ENCODE results near the gene MLLT6. TPM values are rescaled to one million over a fixed set of nuclear protein-coding genes. Genes with fewer than 3 reads are reported as not detected.

MLLT6 gene
- total and polyA plus RNA-seq, 2 of the 13 experiments (the other 11 are each of a cell fraction or from before 2014, with no cell fraction given), result 50.7 to 69.5 TPM

DNA sequence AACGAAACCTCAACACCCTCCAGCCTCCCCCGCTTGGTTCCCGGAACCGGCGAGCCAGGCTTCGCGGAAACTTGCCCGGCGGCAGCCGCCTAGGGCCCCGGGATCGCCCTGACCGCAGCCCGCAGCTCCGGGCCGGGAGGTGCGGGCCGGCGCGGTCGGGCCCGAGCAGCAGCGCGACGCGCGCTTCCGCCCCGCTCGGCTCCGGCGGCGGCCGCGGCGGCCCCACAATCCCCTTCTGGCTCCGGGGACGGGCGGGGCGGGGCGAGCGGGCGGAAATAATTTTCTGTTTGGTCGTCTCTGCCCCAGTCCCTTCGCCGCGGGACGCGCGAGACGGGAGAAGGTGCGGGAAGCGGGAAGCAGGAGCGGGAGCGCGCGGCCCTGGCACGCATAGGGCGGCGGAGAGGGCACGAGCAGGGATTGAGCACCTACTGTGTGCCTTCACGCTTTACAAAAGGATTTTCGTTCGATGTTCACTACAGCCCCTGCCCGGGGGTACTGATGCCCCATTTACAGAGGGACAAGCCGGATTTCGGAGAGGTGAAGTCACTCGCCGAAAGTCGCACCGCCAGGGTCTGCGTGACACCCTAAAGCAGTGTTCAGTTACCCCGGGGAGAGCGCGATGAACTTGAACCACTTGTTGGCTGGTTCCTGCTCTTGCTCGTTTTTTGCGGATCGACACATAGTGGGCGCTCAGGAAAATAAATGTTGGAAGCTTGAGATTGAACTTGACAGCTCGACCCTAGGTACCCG, 2.7 kb upstream of the MLLT6 start (continued):
- TF ChIP-seq SP2 (CRISPR knock-in tag; IDR thresholded peaks at IDR 0.05) (peak; percentile 30), HOXD1 (CRISPR knock-in tag; IDR thresholded peaks at IDR 0.05) (no peak; the same call in 1 of the 2 replicates), ATF1 (CRISPR knock-in tag; IDR thresholded peaks at IDR 0.05) (no peak), REL (CRISPR knock-in tag; conservative IDR thresholded peaks at IDR 0.05) (peak; percentile 96), FOXO1 (CRISPR knock-in tag; IDR thresholded peaks at IDR 0.05) (peak; percentile 75; the same call in 1 of the 2 replicates), ZNF329 (CRISPR knock-in tag; IDR thresholded peaks at IDR 0.05; ENCODE audit: low read depth) (peak; percentile 82), ZNF441 (CRISPR knock-in tag; IDR thresholded peaks at IDR 0.05; ENCODE audit: borderline replicate concordance) (peak; percentile 54; the same call in 1 of the 2 replicates), NFKB2 (CRISPR knock-in tag; IDR thresholded peaks at IDR 0.05; ENCODE audit: borderline replicate concordance) (peak; percentile 85; the same call in 1 of the 2 replicates), KLF6 (CRISPR knock-in tag; IDR thresholded peaks at IDR 0.05) (peak; percentile 85), SMYD3 (CRISPR knock-in tag; IDR thresholded peaks at IDR 0.05) (no peak), ZNF234 (CRISPR knock-in tag; conservative IDR thresholded peaks at IDR 0.05) (peak; percentile 98), NFYB (CRISPR knock-in tag; IDR thresholded peaks at IDR 0.05) (peak; percentile 34; the same call in 1 of the 2 replicates)
- TF ChIP-seq, protein P1, sequence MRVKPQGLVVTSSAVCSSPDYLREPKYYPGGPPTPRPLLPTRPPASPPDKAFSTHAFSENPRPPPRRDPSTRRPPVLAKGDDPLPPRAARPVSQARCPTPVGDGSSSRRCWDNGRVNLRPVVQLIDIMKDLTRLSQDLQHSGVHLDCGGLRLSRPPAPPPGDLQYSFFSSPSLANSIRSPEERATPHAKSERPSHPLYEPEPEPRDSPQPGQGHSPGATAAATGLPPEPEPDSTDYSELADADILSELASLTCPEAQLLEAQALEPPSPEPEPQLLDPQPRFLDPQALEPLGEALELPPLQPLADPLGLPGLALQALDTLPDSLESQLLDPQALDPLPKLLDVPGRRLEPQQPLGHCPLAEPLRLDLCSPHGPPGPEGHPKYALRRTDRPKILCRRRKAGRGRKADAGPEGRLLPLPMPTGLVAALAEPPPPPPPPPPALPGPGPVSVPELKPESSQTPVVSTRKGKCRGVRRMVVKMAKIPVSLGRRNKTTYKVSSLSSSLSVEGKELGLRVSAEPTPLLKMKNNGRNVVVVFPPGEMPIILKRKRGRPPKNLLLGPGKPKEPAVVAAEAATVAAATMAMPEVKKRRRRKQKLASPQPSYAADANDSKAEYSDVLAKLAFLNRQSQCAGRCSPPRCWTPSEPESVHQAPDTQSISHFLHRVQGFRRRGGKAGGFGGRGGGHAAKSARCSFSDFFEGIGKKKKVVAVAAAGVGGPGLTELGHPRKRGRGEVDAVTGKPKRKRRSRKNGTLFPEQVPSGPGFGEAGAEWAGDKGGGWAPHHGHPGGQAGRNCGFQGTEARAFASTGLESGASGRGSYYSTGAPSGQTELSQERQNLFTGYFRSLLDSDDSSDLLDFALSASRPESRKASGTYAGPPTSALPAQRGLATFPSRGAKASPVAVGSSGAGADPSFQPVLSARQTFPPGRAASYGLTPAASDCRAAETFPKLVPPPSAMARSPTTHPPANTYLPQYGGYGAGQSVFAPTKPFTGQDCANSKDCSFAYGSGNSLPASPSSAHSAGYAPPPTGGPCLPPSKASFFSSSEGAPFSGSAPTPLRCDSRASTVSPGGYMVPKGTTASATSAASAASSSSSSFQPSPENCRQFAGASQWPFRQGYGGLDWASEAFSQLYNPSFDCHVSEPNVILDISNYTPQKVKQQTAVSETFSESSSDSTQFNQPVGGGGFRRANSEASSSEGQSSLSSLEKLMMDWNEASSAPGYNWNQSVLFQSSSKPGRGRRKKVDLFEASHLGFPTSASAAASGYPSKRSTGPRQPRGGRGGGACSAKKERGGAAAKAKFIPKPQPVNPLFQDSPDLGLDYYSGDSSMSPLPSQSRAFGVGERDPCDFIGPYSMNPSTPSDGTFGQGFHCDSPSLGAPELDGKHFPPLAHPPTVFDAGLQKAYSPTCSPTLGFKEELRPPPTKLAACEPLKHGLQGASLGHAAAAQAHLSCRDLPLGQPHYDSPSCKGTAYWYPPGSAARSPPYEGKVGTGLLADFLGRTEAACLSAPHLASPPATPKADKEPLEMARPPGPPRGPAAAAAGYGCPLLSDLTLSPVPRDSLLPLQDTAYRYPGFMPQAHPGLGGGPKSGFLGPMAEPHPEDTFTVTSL (CRISPR knock-in tag; IDR thresholded peaks at IDR 0.05; ENCODE audit: borderline replicate concordance), result no peak
- TF ChIP-seq, protein P2, sequence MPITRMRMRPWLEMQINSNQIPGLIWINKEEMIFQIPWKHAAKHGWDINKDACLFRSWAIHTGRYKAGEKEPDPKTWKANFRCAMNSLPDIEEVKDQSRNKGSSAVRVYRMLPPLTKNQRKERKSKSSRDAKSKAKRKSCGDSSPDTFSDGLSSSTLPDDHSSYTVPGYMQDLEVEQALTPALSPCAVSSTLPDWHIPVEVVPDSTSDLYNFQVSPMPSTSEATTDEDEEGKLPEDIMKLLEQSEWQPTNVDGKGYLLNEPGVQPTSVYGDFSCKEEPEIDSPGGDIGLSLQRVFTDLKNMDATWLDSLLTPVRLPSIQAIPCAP (CRISPR knock-in tag; IDR thresholded peaks at IDR 0.05; ENCODE audit: low read depth), result no peak
- TF ChIP-seq, protein P3, sequence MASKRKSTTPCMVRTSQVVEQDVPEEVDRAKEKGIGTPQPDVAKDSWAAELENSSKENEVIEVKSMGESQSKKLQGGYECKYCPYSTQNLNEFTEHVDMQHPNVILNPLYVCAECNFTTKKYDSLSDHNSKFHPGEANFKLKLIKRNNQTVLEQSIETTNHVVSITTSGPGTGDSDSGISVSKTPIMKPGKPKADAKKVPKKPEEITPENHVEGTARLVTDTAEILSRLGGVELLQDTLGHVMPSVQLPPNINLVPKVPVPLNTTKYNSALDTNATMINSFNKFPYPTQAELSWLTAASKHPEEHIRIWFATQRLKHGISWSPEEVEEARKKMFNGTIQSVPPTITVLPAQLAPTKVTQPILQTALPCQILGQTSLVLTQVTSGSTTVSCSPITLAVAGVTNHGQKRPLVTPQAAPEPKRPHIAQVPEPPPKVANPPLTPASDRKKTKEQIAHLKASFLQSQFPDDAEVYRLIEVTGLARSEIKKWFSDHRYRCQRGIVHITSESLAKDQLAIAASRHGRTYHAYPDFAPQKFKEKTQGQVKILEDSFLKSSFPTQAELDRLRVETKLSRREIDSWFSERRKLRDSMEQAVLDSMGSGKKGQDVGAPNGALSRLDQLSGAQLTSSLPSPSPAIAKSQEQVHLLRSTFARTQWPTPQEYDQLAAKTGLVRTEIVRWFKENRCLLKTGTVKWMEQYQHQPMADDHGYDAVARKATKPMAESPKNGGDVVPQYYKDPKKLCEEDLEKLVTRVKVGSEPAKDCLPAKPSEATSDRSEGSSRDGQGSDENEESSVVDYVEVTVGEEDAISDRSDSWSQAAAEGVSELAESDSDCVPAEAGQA (IDR thresholded peaks at IDR 0.05; ENCODE audit: low read depth), result no peak
- TF ChIP-seq, protein P3 (CRISPR knock-in tag; IDR thresholded peaks at IDR 0.05; ENCODE audit: borderline replicate concordance), result no peak

Data from HepG2 (cell line).